Endothelial cell of umbilical vein (primary cell): ENCODE measurements around the gene SLC45A2. TPM values are rescaled to one million over a fixed set of nuclear protein-coding genes. Genes with fewer than 3 reads are reported as not detected.

Experiments
- BruUV-seq: library from RNA; stranded (reverse); fragments of 400-500 nt; replicated peaks from 2 replicates; lab custom pipeline; 2021; lab: Mats Ljungman, UMichigan
- CTCF ChIA-PET: fragments of 300-600, 350-600 bp; sonication (Branson Sonifier 250); formaldehyde crosslinking; loops from one replicate; lab custom pipeline; 2021; ENCODE audit warnings: antibody characterized with exemption, inconsistent platforms; lab: Charles Lee
- POLR2A ChIA-PET: fragments of 300-600, 350-600 bp; sonication (Branson Sonifier 250); formaldehyde crosslinking; loops from one replicate; lab custom pipeline; 2021; ENCODE audit warnings: antibody characterized with exemption, inconsistent platforms; lab: Charles Lee
- DNase-seq: peaks from one replicate; pipeline ENCODE4 v3.0.0-alpha.2; 2011; ENCODE audit warnings: low read depth, low spot score
- FAIRE-seq: peaks from 2 replicates; lab custom pipeline; 2011; peaks lifted over from hg19 to GRCh38; lab: Jason Lieb, UNC
- H2AFZ ChIP-seq: 2 replicates; pipeline ENCODE4 v1.6.0; 2012; ENCODE audit warnings: low read depth, low read length, control low read depth, inconsistent platforms
- H3K27ac ChIP-seq: 2 replicates; pipeline ENCODE4 v1.5.1; 2011; ENCODE audit warnings: low read depth, mild to moderate bottlenecking, control low read depth, low read length, moderate library complexity; ENCODE audit not compliant: insufficient read depth
- H3K27me3 ChIP-seq, 2 experiments: 2 replicates each; pipeline versions ENCODE4 v1.6.0 to v1.6.1; 2011; ENCODE audit warnings: low read length in 2 of 2, mixed read lengths in 1 of 2; ENCODE audit not compliant: control insufficient read depth in 2 of 2, insufficient read depth in 2 of 2
- H3K36me3 ChIP-seq, 2 experiments: 2 replicates in 1 of 2; 3 replicates in 1 of 2; pipeline ENCODE4 v1.5.1; 2011; ENCODE audit warnings: low read length in 2 of 2, mild to moderate bottlenecking in 1 of 2, moderate library complexity in 1 of 2; ENCODE audit not compliant: control insufficient read depth in 2 of 2, insufficient read depth in 2 of 2; ENCODE audit errors: extremely low read depth in 1 of 2
- H3K4me1 ChIP-seq: 3 replicates; pipeline ENCODE4 v1.5.1; 2011; ENCODE audit warnings: mild to moderate bottlenecking, low read length; ENCODE audit not compliant: control insufficient read depth, insufficient read depth; ENCODE audit errors: extremely low read depth
- H3K4me2 ChIP-seq: 2 replicates; pipeline ENCODE4 v1.6.1; 2011; ENCODE audit warnings: low read length, control low read depth, mixed read lengths; ENCODE audit not compliant: insufficient read depth
- H3K4me3 ChIP-seq, 3 experiments: fragments of 200-600 bp in 1 of 3; sonication (generic), shearing (Covaris generic) in 1 of 3; replicated peaks in 1 of 3; 2 replicates each; pipeline ENCODE4 v1.5.1; 2011 to 2016; ENCODE audit warnings: control low read depth in 3 of 3, low read length in 3 of 3, mild to moderate bottlenecking in 2 of 3, inconsistent platforms in 1 of 3, low read depth in 1 of 3, moderate library complexity in 1 of 3; ENCODE audit not compliant: insufficient read depth in 1 of 3
- H3K79me2 ChIP-seq: 2 replicates; pipeline ENCODE4 v1.6.0; 2012; ENCODE audit warnings: low read length, inconsistent platforms; ENCODE audit not compliant: control insufficient read depth, insufficient read depth
- H3K9ac ChIP-seq: replicated peaks from 2 replicates; pipeline ENCODE3; 2011; ENCODE audit warnings: low read length, control low read depth; ENCODE audit not compliant: insufficient read depth; ENCODE audit errors: extremely low read depth
- H3K9me1 ChIP-seq: replicated peaks from 3 replicates; pipeline ENCODE4 v1.6.0; 2011; ENCODE audit warnings: mild to moderate bottlenecking, low read length; ENCODE audit not compliant: control insufficient read depth, insufficient read depth; ENCODE audit errors: extremely low read depth
- H3K9me3 ChIP-seq: replicated peaks from 2 replicates; pipeline ENCODE4 v1.5.1; 2012; ENCODE audit warnings: low read length, inconsistent platforms; ENCODE audit not compliant: control insufficient read depth, insufficient read depth
- H4K20me1 ChIP-seq: replicated peaks from 2 replicates; pipeline ENCODE3; 2011; ENCODE audit warnings: mild to moderate bottlenecking, low read length; ENCODE audit not compliant: control insufficient read depth, insufficient read depth; ENCODE audit errors: extremely low read depth
- CTCF ChIP-seq, 2 donors: IDR thresholded peaks; 1 replicate in 1 of 2; 2 replicates in 1 of 2; pipeline ENCODE4 v1.5.1; 2011; ENCODE audit warnings: low read length in 2 of 2, mild to moderate bottlenecking in 2 of 2, moderate library complexity in 2 of 2, control low read depth in 1 of 2, inconsistent platforms in 1 of 2, low read depth in 1 of 2; ENCODE audit not compliant: insufficient read depth in 1 of 2; ENCODE audit errors: extremely low read depth in 1 of 2
- EZH2 ChIP-seq: IDR thresholded peaks from 2 replicates; pipeline ENCODE4 v1.6.1; 2012; ENCODE audit warnings: borderline replicate concordance, low read depth, mild to moderate bottlenecking, moderate library complexity, low read length, inconsistent platforms; ENCODE audit not compliant: severe bottlenecking
- FOS ChIP-seq: IDR thresholded peaks from 2 replicates; pipeline ENCODE4 v1.6.1; 2011; ENCODE audit warnings: mild to moderate bottlenecking, low read length, moderate library complexity, borderline replicate concordance; ENCODE audit not compliant: insufficient read depth
- GATA2 ChIP-seq: IDR thresholded peaks from 2 replicates; pipeline ENCODE4 v1.7.0; 2011; ENCODE audit warnings: low read depth, mild to moderate bottlenecking, moderate library complexity, mixed read lengths, low read length; ENCODE audit not compliant: insufficient read length, insufficient read depth
- JUN ChIP-seq: IDR thresholded peaks from 2 replicates; pipeline ENCODE4 v1.6.1; 2011; ENCODE audit warnings: borderline replicate concordance, low read depth; ENCODE audit not compliant: insufficient read length, insufficient read depth
- MAX ChIP-seq: IDR thresholded peaks from 2 replicates; pipeline ENCODE4 v1.6.1; 2011; ENCODE audit not compliant: insufficient read depth, insufficient read length
- MYC ChIP-seq: IDR thresholded peaks from one replicate; pipeline ENCODE4 v1.6.1; 2011; ENCODE audit warnings: mild to moderate bottlenecking, low read depth, low read length
- POLR2A ChIP-seq: IDR thresholded peaks from 2 replicates; pipeline ENCODE4 v1.6.1; 2012; ENCODE audit warnings: low read depth, mild to moderate bottlenecking, control low read depth, low read length
- POLR2AphosphoS5 ChIP-seq: IDR thresholded peaks from 2 replicates; pipeline ENCODE4 v1.6.1; 2012; ENCODE audit warnings: low read depth, mild to moderate bottlenecking, control low read depth, low read length, moderate library complexity; ENCODE audit not compliant: insufficient read depth
- dilution Hi-C: fragments of 300-500 bp; cut with MboI; formaldehyde crosslinking; loops from one replicate; pipeline ENCODE4 v1.15.0; 2019; ENCODE audit warnings: low sequenced_read_pairs; ENCODE audit not compliant: extremely low pct_ligation_motif_present
- intact Hi-C: fragments of 100-400 bp; cut with micrococcal nuclease; formaldehyde crosslinking; loops from one replicate; pipeline ENCODE4 v1.10.0; 2022
- polyA plus RNA-seq, 4 experiments: library from polyadenylated mRNA; depleted of rRNA in 3 of 4; stranded (reverse) in 3 of 4; unstranded in 1 of 4; fragments of >200 nt; gene quantifications; 2 replicates each; pipeline versions ENCODE4 v1.2.1 to v1.2.3, GENCODE V29; 2011 to 2012; ENCODE audit warnings: missing spikeins in 1 of 4
- total RNA-seq: library from RNA; stranded (reverse); gene quantifications from 2 replicates; pipeline ENCODE4 v1.2.3, GENCODE V29; 2021

Gene SLC45A2
- total and polyA plus RNA-seq, 2 donors (not counting 3 experiments of a cell fraction or from before 2014, with no cell fraction given), result not detected

GRCh38 chr5:34008802-34009201, 24.3 kb upstream of the SLC45A2 start:
- H4K20me1 ChIP-seq, result no peaks in the 10 kb centered on the region
- H3K36me3 ChIP-seq, result no peaks in the 10 kb centered on the region
- TF ChIP-seq GATA2, result no peak
- no peak for TF ChIP-seq EZH2
- TF ChIP-seq MYC, result no peak
- TF ChIP-seq CTCF (IDR thresholded peaks at IDR 0.05; ENCODE audit: extremely low read depth in 1 of 2, insufficient read depth in 1 of 2, low read depth in 1 of 2, low read length in 2 of 2), result no peak
- no peak for TF ChIP-seq FOS
- TF ChIP-seq POLR2A, result no peak
- TF ChIP-seq POLR2AphosphoS5, result no peak
- no peak for TF ChIP-seq JUN
- no peak for TF ChIP-seq MAX
- no TSS peak for BruUV-seq
- H3K4me2 ChIP-seq, result peak overlapping the region; percentile 68
- DNase-seq, result no peak
- CTCF ChIA-PET, result interaction anchor here (1.4 to 2.0 kb wide), 3 partner anchors 12 to 74 kb away, joined by 4 to 10 read pairs (median 6); no protein-coding TSS in a partner anchor
- peak overlapping the region; percentile 30 for H3K27ac ChIP-seq
- H3K4me3 ChIP-seq, result peak overlapping the region; percentile 46 to 76 (median 62)
- POLR2A ChIA-PET, result interaction anchor here (1.5 kb wide), 1 partner anchor 12 kb away, joined by 5 read pairs; no protein-coding TSS in a partner anchor
- H3K27me3 ChIP-seq, result peaks cover 0 to 4% of the 10 kb centered on the region in 2 experiments
- no peaks in the 10 kb centered on the region for H3K9me3 ChIP-seq
- no peak for FAIRE-seq
- dilution Hi-C loops (no loop called here), intact Hi-C loops (loop anchor here (2.0 kb wide), 2 partner anchors 34 to 922 kb away; partner anchors contain the start of gene C1QTNF3)
- peak overlapping the region; percentile 78 for H3K9ac ChIP-seq
- H3K9me1 ChIP-seq, result no peaks in the 10 kb centered on the region
- H2AFZ ChIP-seq, result peak overlapping the region; percentile 82
- no peaks in the 10 kb centered on the region for H3K79me2 ChIP-seq
- peaks cover 14% of the 10 kb centered on the region for H3K4me1 ChIP-seq
